Type B pancreatic cell (in vitro differentiated cells): ENCODE data around the gene EPHX1. TPM values are rescaled to one million over a fixed set of nuclear protein-coding genes. Genes with fewer than 3 reads are reported as not detected.

Experiments
- DNase-seq: peaks from one replicate; pipeline ENCODE4 v3.0.0; 2021; ENCODE audit warnings: mixed read lengths; ENCODE audit not compliant: unreplicated experiment; ENCODE audit errors: extremely low spot score
- H3K27ac Mint-ChIP-seq: 2 replicates; pipeline ENCODE4 v1.8.0; 2021; ENCODE audit warnings: mild to moderate bottlenecking, mixed read lengths
- H3K27me3 Mint-ChIP-seq: 2 replicates; pipeline ENCODE4 v1.8.0; 2021; ENCODE audit warnings: mixed read lengths
- H3K36me3 Mint-ChIP-seq: 2 replicates; pipeline ENCODE4 v1.8.0; 2021; ENCODE audit warnings: mixed read lengths
- H3K4me1 Mint-ChIP-seq: one replicate; pipeline ENCODE4 v1.8.0; 2021; ENCODE audit warnings: mixed read lengths; ENCODE audit not compliant: unreplicated experiment
- H3K4me3 Mint-ChIP-seq: 2 replicates; pipeline ENCODE4 v1.8.0; 2021; ENCODE audit warnings: mild to moderate bottlenecking, mixed read lengths
- H3K9me3 Mint-ChIP-seq: 2 replicates; pipeline ENCODE4 v1.8.0; 2021; ENCODE audit warnings: mixed read lengths
- CTCF ChIP-seq: fragments of 200-600 bp; sonication (generic); conservative IDR thresholded peaks from 2 replicates; pipeline ENCODE4 v1.5.0; 2021; ENCODE audit warnings: antibody characterized with exemption, mild to moderate bottlenecking
- total RNA-seq: library from RNA; stranded (reverse); gene quantifications from 2 replicates; pipeline ENCODE4 v1.2.1, GENCODE V29; 2021; ENCODE audit warnings: low replicate concordance

EPHX1 gene
- total RNA-seq, 1 donor from 2014 or later = 65.2 TPM

DNA sequence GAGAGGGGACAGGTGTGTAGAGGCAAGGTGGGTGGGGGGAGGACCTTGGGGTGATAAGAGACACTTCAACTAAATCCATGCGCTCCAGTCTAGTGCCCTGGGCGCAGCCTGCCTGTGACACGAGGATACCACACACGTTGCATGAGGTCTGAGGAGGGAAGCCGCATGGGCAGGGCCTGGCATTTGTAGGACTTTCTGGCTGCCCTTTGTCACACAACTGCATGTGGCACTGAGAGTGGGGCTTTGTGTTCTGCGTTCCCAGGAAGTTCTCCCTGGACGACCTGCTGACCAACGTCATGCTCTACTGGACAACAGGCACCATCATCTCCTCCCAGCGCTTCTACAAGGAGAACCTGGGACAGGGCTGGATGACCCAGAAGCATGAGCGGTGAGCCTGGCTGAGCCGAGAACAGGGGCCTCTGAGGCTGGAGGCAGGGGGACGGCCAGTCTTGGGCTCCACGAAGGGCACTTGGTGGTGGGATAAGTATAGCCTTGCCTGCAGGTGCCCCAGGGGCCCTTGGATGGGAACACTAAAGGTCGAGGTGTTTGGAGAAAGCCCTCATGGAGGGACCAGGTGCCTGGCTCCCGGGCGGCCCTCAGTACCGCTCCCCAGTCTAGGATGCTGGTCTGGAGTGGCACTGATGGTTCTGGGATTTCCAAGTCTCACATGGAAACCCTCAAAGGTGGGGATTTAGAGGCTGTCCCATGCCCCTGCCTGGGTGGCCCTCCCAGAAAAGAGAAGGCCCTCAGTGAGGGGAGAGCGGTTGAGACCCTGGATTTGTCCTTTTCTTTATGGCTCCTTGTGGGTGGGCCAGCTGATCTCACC is 34.5 kb downstream of the EPHX1 start:
- H3K4me1 Mint-ChIP-seq = peaks cover 17% of the 10 kb centered on the region
- no peak overlapping the region for H3K4me3 Mint-ChIP-seq
- no peak for DNase-seq
- no peaks in the 10 kb centered on the region for H3K27me3 Mint-ChIP-seq
- H3K27ac Mint-ChIP-seq = peak overlapping the region; percentile 62
- peaks cover 14% of the 10 kb centered on the region for H3K36me3 Mint-ChIP-seq
- TF ChIP-seq CTCF = no peak
- H3K9me3 Mint-ChIP-seq = no peaks in the 10 kb centered on the region

- H3K36me3 Mint-ChIP-seq = peaks cover 18% of the 10 kb centered on the region
- H3K27me3 Mint-ChIP-seq = no peaks in the 10 kb centered on the region
- no peak for TF ChIP-seq CTCF
- H3K27ac Mint-ChIP-seq = no peak overlapping the region
- DNase-seq = no peak
- no peak overlapping the region for H3K4me3 Mint-ChIP-seq
- H3K4me1 Mint-ChIP-seq = peaks cover 17% of the 10 kb centered on the region
- H3K9me3 Mint-ChIP-seq = no peaks in the 10 kb centered on the region
These were observed 35.2 kb downstream of the EPHX1 start for GRCh38 chr1:225845097-225845496.

- peak; percentile 80 for DNase-seq
- Mint-ChIP-seq H3K36me3 (peaks cover 18% of the 10 kb centered on the region), H3K27ac (peak overlapping the region; percentile 51), H3K9me3 (no peaks in the 10 kb centered on the region), H3K4me3 (no peak overlapping the region), H3K27me3 (no peaks in the 10 kb centered on the region), H3K4me1 (peaks cover 17% of the 10 kb centered on the region)
- peak; percentile 77 for TF ChIP-seq CTCF
These were observed 35.8 kb downstream of the EPHX1 start for GRCh38 chr1:225845571-225846259.

DNA sequence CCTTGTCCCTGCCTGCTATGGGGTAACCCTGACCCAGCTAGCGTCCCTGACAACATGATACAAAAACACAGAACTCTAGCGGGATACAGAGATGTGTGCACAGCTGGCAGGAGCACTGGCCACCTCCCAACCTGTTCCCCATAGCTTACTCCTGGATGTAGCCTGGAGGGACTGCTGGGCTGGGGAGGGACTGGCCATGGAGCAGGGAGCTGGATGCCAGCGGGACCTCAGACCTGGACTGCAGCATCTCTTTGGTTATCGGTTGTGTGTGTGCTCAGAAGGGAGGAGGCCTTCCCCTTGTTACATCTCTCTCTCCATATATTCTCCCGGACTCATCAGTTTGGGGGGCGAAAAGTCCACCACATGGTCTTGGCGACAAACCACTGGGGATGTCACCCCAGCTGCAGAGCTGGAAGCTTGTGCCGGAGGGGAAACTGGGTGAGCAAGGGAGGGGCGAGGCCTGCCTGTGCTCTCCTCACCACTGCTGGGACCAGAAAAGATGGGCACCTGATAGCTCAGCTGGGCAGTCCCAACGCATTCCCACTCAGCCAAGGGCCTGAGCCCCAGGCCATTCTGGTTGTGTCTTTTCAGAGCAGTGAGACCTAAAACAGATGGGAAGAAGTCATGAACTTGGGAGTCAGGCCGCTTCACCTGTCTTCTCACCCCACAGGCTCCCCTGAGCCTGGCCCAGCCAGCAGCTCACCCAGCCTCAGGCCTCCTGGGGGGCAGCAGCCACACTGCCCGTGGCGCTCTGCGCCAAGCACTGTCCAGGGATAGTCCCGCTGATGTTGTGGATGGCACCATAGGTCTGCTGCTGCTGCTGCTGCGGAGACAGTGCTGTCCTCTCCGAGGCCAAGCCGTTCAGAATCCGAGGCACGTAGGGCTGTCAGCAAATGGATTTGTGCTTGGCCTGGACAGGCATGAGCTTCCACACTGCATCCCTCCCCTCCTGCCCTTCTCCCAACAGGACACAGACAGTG is 36.7 kb downstream of the EPHX1 start:
- TF ChIP-seq CTCF = no peak
- Mint-ChIP-seq H3K27ac (no peak overlapping the region), H3K4me1 (peaks cover 17% of the 10 kb centered on the region), H3K9me3 (no peaks in the 10 kb centered on the region), H3K27me3 (no peaks in the 10 kb centered on the region), H3K36me3 (peaks cover 15% of the 10 kb centered on the region), H3K4me3 (no peak overlapping the region)
- no peak for DNase-seq

- no peak for TF ChIP-seq CTCF
- no peaks in the 10 kb centered on the region for H3K9me3 Mint-ChIP-seq
- H3K27ac Mint-ChIP-seq = no peak overlapping the region
- no peak for DNase-seq
- H3K27me3 Mint-ChIP-seq = no peaks in the 10 kb centered on the region
- H3K4me1 Mint-ChIP-seq = peaks cover 17% of the 10 kb centered on the region
- H3K36me3 Mint-ChIP-seq = peaks cover 18% of the 10 kb centered on the region
- H3K4me3 Mint-ChIP-seq = no peak overlapping the region
These were observed 37.7 kb downstream of the EPHX1 start for GRCh38 chr1:225847610-225848009.
